K562 (cell line): ENCODE data around the gene DBI. TPM values are rescaled to one million over a fixed set of nuclear protein-coding genes. Genes with fewer than 3 reads are reported as not detected.

Experiments used
- ATAC-seq: fragments of 200-7000 bp; cut with Tn5 transposase; 3 replicates; pipeline ENCODE4 v1.9.1; 2020; ENCODE audit warnings: moderate library complexity
- BruUV-seq: library from RNA; stranded (reverse); fragments of 400-500 nt; replicated peaks from 2 replicates; lab custom pipeline; 2021; lab: Mats Ljungman, UMichigan
- CTCF ChIA-PET: fragments of 300-600 bp; formaldehyde crosslinking; extraction: SDS; loops from one replicate; lab custom pipeline; 2021; ENCODE audit warnings: low intra/inter-chr PET ratio; lab: Yijun Ruan, JAX
- POLR2A ChIA-PET: fragments of 300-600, 350-650 bp; sonication (Branson Sonifier 250); formaldehyde crosslinking; extraction: SDS; loops from one replicate; lab custom pipeline; 2021; ENCODE audit warnings: antibody characterized with exemption, inconsistent platforms; lab: Yijun Ruan, JAX
- DNase-seq, 4 experiments: peaks; one replicate each; pipeline versions ENCODE4 v3.0.0 to v3.0.0-alpha.2; 2011 to 2018; ENCODE audit warnings: low spot score in 3 of 4, mixed read lengths in 3 of 4; ENCODE audit errors: extremely low read depth in 1 of 4
- FAIRE-seq: peaks from 2 replicates; lab custom pipeline; 2011; peaks lifted over from hg19 to GRCh38; lab: Jason Lieb, UNC
- H2AFZ ChIP-seq: 2 replicates; pipeline ENCODE4 v1.6.0; 2011; ENCODE audit warnings: low read depth, low read length, control low read depth, inconsistent platforms
- H3K27ac ChIP-seq: fragments of 200-600 bp; 3 replicates; pipeline ENCODE4 v1.8.0; 2011; ENCODE audit warnings: low read depth, mild to moderate bottlenecking, control low read depth, inconsistent platforms, low read length, moderate library complexity, mixed read lengths; ENCODE audit errors: extremely low read depth
- H3K27me3 ChIP-seq, 2 experiments: fragments of 300-600 bp in 1 of 2; 2 replicates in 1 of 2; 3 replicates in 1 of 2; pipeline versions ENCODE4 v1.6.0 to v1.8.0; 2011; ENCODE audit warnings: inconsistent platforms in 2 of 2, low read length in 2 of 2, mild to moderate bottlenecking in 1 of 2, mixed read lengths in 1 of 2, moderate library complexity in 1 of 2; ENCODE audit not compliant: control insufficient read depth in 2 of 2, insufficient read depth in 2 of 2
- H3K36me3 ChIP-seq: fragments of 300-600 bp; 3 replicates; pipeline ENCODE4 v1.8.0; 2011; ENCODE audit warnings: mild to moderate bottlenecking, low read length, inconsistent platforms; ENCODE audit not compliant: control insufficient read depth, insufficient read depth
- H3K4me1 ChIP-seq, 2 experiments: fragments of 200-600 bp in 1 of 2; replicated peaks in 1 of 2; 2 replicates in 1 of 2; 3 replicates in 1 of 2; pipeline versions ENCODE4 v1.5.1 to v1.8.0; 2011; ENCODE audit warnings: inconsistent platforms in 2 of 2, low read length in 2 of 2, mild to moderate bottlenecking in 1 of 2, mixed read lengths in 1 of 2, moderate library complexity in 1 of 2; ENCODE audit not compliant: control insufficient read depth in 2 of 2, insufficient read depth in 2 of 2
- H3K4me2 ChIP-seq: 2 replicates; pipeline ENCODE4 v1.6.1; 2011; ENCODE audit warnings: low read length, control low read depth, inconsistent platforms, mixed read lengths; ENCODE audit not compliant: insufficient read depth
- H3K4me3 ChIP-seq: fragments of 200-600 bp; sonication (generic), shearing (Covaris generic); 2 replicates; pipeline ENCODE4 v1.5.1; 2016; ENCODE audit warnings: control low read depth, inconsistent platforms
- H3K79me2 ChIP-seq: fragments of 200-600 bp; 3 replicates; pipeline ENCODE4 v1.8.0; 2011; ENCODE audit warnings: low read length, inconsistent platforms; ENCODE audit not compliant: control insufficient read depth, insufficient read depth
- H3K9ac ChIP-seq, 2 experiments: 2 replicates each; pipeline versions ENCODE4 v1.6.0 to v1.6.1; 2011; ENCODE audit warnings: low read depth in 2 of 2, low read length in 2 of 2, control low read depth in 1 of 2, inconsistent platforms in 1 of 2, mild to moderate bottlenecking in 1 of 2, mixed read lengths in 1 of 2; ENCODE audit not compliant: insufficient read depth in 1 of 2
- H3K9me1 ChIP-seq: one replicate; pipeline ENCODE4 v1.6.0; 2011; ENCODE audit warnings: inconsistent platforms, mild to moderate bottlenecking, low read length, moderate library complexity; ENCODE audit not compliant: control insufficient read depth, insufficient read depth
- H3K9me3 ChIP-seq: replicated peaks from 2 replicates; pipeline ENCODE4 v1.5.1; 2011; ENCODE audit warnings: low read depth, low read length, inconsistent platforms; ENCODE audit not compliant: control insufficient read depth, insufficient read depth
- H4K20me1 ChIP-seq: replicated peaks from 2 replicates; pipeline ENCODE4 v1.6.1; 2011; ENCODE audit warnings: low read length, inconsistent platforms, mixed read lengths; ENCODE audit not compliant: control insufficient read depth, insufficient read depth
- FUS ChIP-seq: fragments of 200-400 bp; formaldehyde crosslinking; optimal IDR thresholded peaks from 2 replicates; pipeline ENCODE3; 2017; ENCODE audit warnings: low read depth, low read length
- GABPB2 ChIP-seq: fragments of 250-450 bp; sonication (Bioruptor Pico); conservative IDR thresholded peaks from 2 replicates; pipeline ENCODE4 v1.5.1; 2021; ENCODE audit warnings: mild to moderate bottlenecking
- HES1 ChIP-seq: fragments of 450-650 bp; IDR thresholded peaks from 2 replicates; pipeline ENCODE4 v1.6.1; 2016; ENCODE audit warnings: low read depth, mild to moderate bottlenecking, moderate library complexity
- MEF2A ChIP-seq: IDR thresholded peaks from 2 replicates; pipeline ENCODE4 v1.6.1; 2011; ENCODE audit warnings: low read depth, mild to moderate bottlenecking, low read length, moderate library complexity; ENCODE audit not compliant: control insufficient read depth
- NFE2 ChIP-seq: IDR thresholded peaks from 2 replicates; pipeline ENCODE4 v1.6.1; 2014; ENCODE audit warnings: antibody characterized with exemption, low read depth
- SETDB1 ChIP-seq: IDR thresholded peaks from one replicate; pipeline ENCODE4 v1.6.1; 2012; ENCODE audit warnings: low read length, control low read depth, inconsistent platforms
- TCF3 ChIP-seq: sonication (generic); formaldehyde crosslinking; IDR thresholded peaks from 2 replicates; pipeline ENCODE4 v1.4.0; 2020; ENCODE audit warnings: mild to moderate bottlenecking, missing genetic modification reagents
- TFAM ChIP-seq: fragments of 250-450 bp; sonication (Bioruptor Pico); conservative IDR thresholded peaks from 2 replicates; pipeline ENCODE4 v1.5.0; 2021; ENCODE audit warnings: mild to moderate bottlenecking, moderate library complexity
- ZNF174 ChIP-seq: fragments of 250-450 bp; sonication (Bioruptor Pico); IDR thresholded peaks from 2 replicates; pipeline ENCODE4 v1.4.0; 2020; ENCODE audit warnings: mild to moderate bottlenecking
- ZNF24 ChIP-seq: fragments of 450-650 bp; IDR thresholded peaks from 2 replicates; pipeline ENCODE4 v1.6.1; 2016
- ZNF589 ChIP-seq: fragments of 200-800 bp; sonication (Bioruptor generic); IDR thresholded peaks from 2 replicates; pipeline ENCODE4 v1.6.1; 2016; ENCODE audit warnings: low read depth, missing genetic modification characterization, missing compliant biosample characterization
- ZNF668 ChIP-seq: fragments of 250-450 bp; sonication (Bioruptor Pico); IDR thresholded peaks from 2 replicates; pipeline ENCODE4 v1.8.0; 2022; ENCODE audit warnings: mild to moderate bottlenecking, inconsistent platforms
- WGBS: fragments of 100-300 bp; shearing (Covaris generic); methylation state at CpG from one replicate; pipeline ENCODE4 v1.1.6; 2016; ENCODE audit warnings: low coverage, mixed read lengths; ENCODE audit not compliant: insufficient coverage; ENCODE audit errors: missing lambda C conversion rate; 5-methylcytosine and 5-hydroxymethylcytosine counted together
- in situ Hi-C: fragments of 300-500 bp; cut with MboI; formaldehyde crosslinking; loops from 4 replicates; pipeline ENCODE4 v1.15.0; 2018; ENCODE audit warnings: inconsistent platforms, mixed read lengths
- intact Hi-C: fragments of 100-400 bp; cut with micrococcal nuclease; formaldehyde crosslinking; loops from 2 replicates; pipeline ENCODE4 v1.14.2; 2022
- polyA plus RNA-seq, 8 experiments: library from polyadenylated mRNA; depleted of rRNA in 4 of 8; stranded (reverse) in 5 of 8; unstranded in 3 of 8; fragments of >200 nt; fragmentation: Nextera tagmentation in 2 of 8; fragmentation: Illumina TruSeq in 1 of 8; extraction: Ambion mirVana in 2 of 8; extraction: Trizol in 1 of 8; gene quantifications; 2 replicates each; pipeline versions ENCODE4 v1.2.1 to v1.2.3, GENCODE V29; 2011 to 2014; ENCODE audit warnings: inconsistent platforms in 1 of 8, missing spikeins in 1 of 8
- total RNA-seq, 7 experiments: library from RNA; depleted of rRNA in 6 of 7; stranded (reverse); fragments of >200 nt in 6 of 7; fragmentation: Illumina TruSeq in 2 of 7; extraction: Trizol in 2 of 7; gene quantifications; 2 replicates each; pipeline versions ENCODE4 v1.2.1 to v1.2.3, GENCODE V29; 2011 to 2021; ENCODE audit warnings: low replicate concordance in 1 of 7

Gene DBI
- total and polyA plus RNA-seq, 9 of the 15 experiments (the other 6 are each of a cell fraction or from before 2014, with no cell fraction given): 55.8 to 443 (median 194) TPM

DNA sequence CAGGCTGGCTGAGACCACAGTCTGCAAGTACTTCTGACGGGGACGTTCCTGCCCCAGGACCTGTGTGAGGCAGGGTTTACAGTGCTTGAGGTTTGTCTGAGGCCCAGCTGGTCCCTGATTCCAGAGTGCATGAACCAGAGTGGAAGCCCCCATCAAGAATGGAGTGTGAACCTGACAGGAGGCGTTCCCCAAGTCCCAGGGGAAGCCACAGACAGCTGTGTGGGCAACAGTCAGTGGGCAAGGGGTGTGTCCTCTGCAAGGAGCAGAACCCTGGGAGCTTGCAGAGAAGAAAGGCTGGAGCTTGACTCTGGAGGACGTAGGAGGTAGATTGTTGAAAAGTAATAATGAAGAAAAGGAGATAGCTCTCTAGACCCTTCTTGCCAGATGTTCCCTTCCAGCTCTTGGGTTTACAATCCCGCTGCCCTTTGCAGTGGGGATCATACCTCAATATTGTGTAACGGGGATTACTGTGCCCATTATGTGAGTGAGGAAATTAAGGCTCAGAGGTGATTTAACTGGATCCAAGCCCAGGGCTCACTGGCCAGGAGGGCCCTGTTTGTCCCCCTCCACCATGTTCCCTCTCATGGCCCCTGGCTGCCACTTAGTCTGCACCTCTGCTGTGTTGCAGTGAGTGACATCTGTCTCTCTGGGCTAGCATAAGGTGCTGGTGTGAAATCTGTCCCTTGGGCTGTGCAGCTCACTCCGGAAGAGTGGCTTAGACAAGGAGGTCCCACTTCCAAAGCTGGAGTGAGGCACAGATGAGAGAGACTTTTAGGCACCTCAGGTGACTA lies 6.2 kb downstream of the DBI start:
- peaks cover 0 to 5% of the 10 kb centered on the region in 2 experiments; a peak in 1 of 5 replicates for H3K27me3 ChIP-seq
- no peaks in the 10 kb centered on the region for H3K9me3 ChIP-seq
- H2AFZ ChIP-seq: no peak overlapping the region
- H3K36me3 ChIP-seq: peaks cover 44% of the 10 kb centered on the region; the same call in 2 of the 3 replicates
- BruUV-seq: no TSS peak
- ChIA-PET POLR2A (interaction anchor here (0.7 kb wide), 1 partner anchor 126 kb away, joined by 3 read pairs; no protein-coding TSS in a partner anchor), CTCF (no interaction called here)
- intact Hi-C loops (no loop called here), in situ Hi-C loops (no loop called here)
- H3K9me1 ChIP-seq: peaks cover 2% of the 10 kb centered on the region
- ATAC-seq: no peak
- DNase-seq: no peak
- H3K4me2 ChIP-seq: no peak overlapping the region
- no peaks in the 10 kb centered on the region for H4K20me1 ChIP-seq
- TF ChIP-seq ZNF24: no peak
- TF ChIP-seq ZNF668 (CRISPR knock-in tag): no peak
- no peak for TF ChIP-seq TFAM (CRISPR knock-in tag)
- no peak for TF ChIP-seq FUS
- no peak for TF ChIP-seq MEF2A
- no peak for TF ChIP-seq GABPB2 (CRISPR knock-in tag)
- TF ChIP-seq HES1: no peak
- TF ChIP-seq TCF3 (CRISPR knock-in tag): no peak
- TF ChIP-seq NFE2: no peak
- TF ChIP-seq ZNF589 (CRISPR knock-in tag): no peak
- TF ChIP-seq ZNF174 (CRISPR knock-in tag): no peak
- no peak for TF ChIP-seq SETDB1
- no peak for FAIRE-seq
- no peak overlapping the region for H3K27ac ChIP-seq
- no peaks in the 10 kb centered on the region for H3K79me2 ChIP-seq
- H3K4me3 ChIP-seq: no peak overlapping the region
- H3K4me1 ChIP-seq: peaks cover 0 to 2% of the 10 kb centered on the region in 2 experiments; a peak in 2 of 5 replicates
- 91% methylated on average over 7 of the region's 7 CpGs for WGBS
- H3K9ac ChIP-seq: no peak overlapping the region
